B cell (primary cell): ENCODE measurements around the gene ADRA1B. TPM values are rescaled to one million over a fixed set of nuclear protein-coding genes. Genes with fewer than 3 reads are reported as not detected.
"Not testable (repeated sequence)": the region's sequence is repeated elsewhere in the genome, so short reads cannot be mapped to it uniquely, and the experiment has no call there.

Experiments used
- ATAC-seq: fragments of 200-7000 bp; cut with Tn5 transposase; one replicate; pipeline ENCODE4 v1.10.0; 2021; ENCODE audit warnings: low read depth, mild to moderate bottlenecking, moderate number of reproducible peaks, moderate library complexity
- CTCF ChIA-PET: fragments of 350-600 bp; sonication (Branson Sonifier 250); formaldehyde crosslinking; loops from one replicate; lab custom pipeline; 2021; ENCODE audit warnings: antibody characterized with exemption, inconsistent platforms; lab: Charles Lee
- POLR2A ChIA-PET: fragments of 350-600 bp; sonication (Branson Sonifier 250); formaldehyde crosslinking; loops from one replicate; lab custom pipeline; 2021; ENCODE audit warnings: antibody characterized with exemption; lab: Charles Lee
- DNase-seq: peaks from one replicate; pipeline ENCODE4 v3.0.0; 2013
- H2AFZ ChIP-seq: 2 replicates; pipeline ENCODE4 v1.6.1; 2012; ENCODE audit warnings: mild to moderate bottlenecking, low read depth, low read length; ENCODE audit not compliant: insufficient read depth, poor library complexity, severe bottlenecking
- H3K27ac ChIP-seq, 2 donors: 1 replicate in 1 of 2; 2 replicates in 1 of 2; pipeline ENCODE4 v1.5.1; 2012 to 2013; ENCODE audit warnings: low read length in 2 of 2, mild to moderate bottlenecking in 2 of 2, moderate library complexity in 1 of 2
- H3K27me3 ChIP-seq, 4 experiments: fragments of 200-600 bp in 1 of 4; sonication (generic) in 1 of 4; replicated peaks in 1 of 4; 1 replicate in 2 of 4; 2 replicates in 2 of 4; pipeline versions ENCODE4 v1.6.1 to v1.7.0; 2013 to 2016; ENCODE audit warnings: low read length in 3 of 4, mild to moderate bottlenecking in 2 of 4, mixed read lengths in 1 of 4, moderate library complexity in 1 of 4; ENCODE audit not compliant: insufficient read depth in 4 of 4, control insufficient read depth in 3 of 4; ENCODE audit errors: control extremely low read depth in 1 of 4
- H3K36me3 ChIP-seq, 2 experiments: replicated peaks in 1 of 2; 1 replicate in 1 of 2; 2 replicates in 1 of 2; pipeline versions ENCODE4 v1.6.1 to v1.7.1; 2013; ENCODE audit warnings: low read length in 1 of 2; ENCODE audit not compliant: insufficient read depth in 2 of 2, control insufficient read depth in 1 of 2; ENCODE audit errors: control extremely low read depth in 1 of 2, extremely low read depth in 1 of 2
- H3K4me1 ChIP-seq, 2 donors: fragments of 200-600 bp in 1 of 2; sonication (generic) in 1 of 2; 1 replicate in 1 of 2; 2 replicates in 1 of 2; pipeline versions ENCODE4 v1.5.1 to v1.6.1; 2013 to 2017; ENCODE audit warnings: low read length in 2 of 2; ENCODE audit not compliant: control insufficient read depth in 2 of 2, insufficient read depth in 2 of 2
- H3K4me2 ChIP-seq: replicated peaks from 2 replicates; pipeline ENCODE3; 2012; ENCODE audit warnings: mild to moderate bottlenecking, low read depth, low read length; ENCODE audit not compliant: poor library complexity, severe bottlenecking
- H3K4me3 ChIP-seq, 5 experiments: fragments of 200-600 bp in 1 of 5; sonication (generic) in 1 of 5; 1 replicate in 3 of 5; 2 replicates in 2 of 5; pipeline versions ENCODE4 v1.5.1 to v1.7.0; 2011 to 2016; ENCODE audit warnings: low read length in 4 of 5, mild to moderate bottlenecking in 4 of 5, low read depth in 2 of 5, control low read depth in 1 of 5, moderate library complexity in 1 of 5; ENCODE audit not compliant: insufficient read depth in 1 of 5; ENCODE audit errors: control extremely low read depth in 1 of 5, extremely low read depth in 1 of 5
- H3K79me2 ChIP-seq: fragments of 200-600 bp; sonication (generic); one replicate; pipeline ENCODE4 v1.6.0; 2016; ENCODE audit warnings: low read length; ENCODE audit not compliant: control insufficient read depth, insufficient read depth
- H3K9ac ChIP-seq: fragments of 200-600 bp; sonication (generic); 2 replicates; pipeline ENCODE4 v1.6.1; 2017; ENCODE audit warnings: mild to moderate bottlenecking, low read length, moderate library complexity
- H3K9me3 ChIP-seq, 3 donors: one replicate each; pipeline versions ENCODE4 v1.6.1 to v1.7.1; 2013; ENCODE audit warnings: low read length in 2 of 3; ENCODE audit not compliant: control insufficient read depth in 2 of 3, insufficient read depth in 1 of 3; ENCODE audit errors: control extremely low read depth in 1 of 3
- H4K20me1 ChIP-seq: 2 replicates; pipeline ENCODE4 v1.6.0; 2012; ENCODE audit warnings: mild to moderate bottlenecking, low read length; ENCODE audit not compliant: insufficient read depth, control insufficient read depth, poor library complexity, severe bottlenecking
- H3K27ac Mint-ChIP-seq: one replicate; pipeline ENCODE4 v1.8.0; 2021; ENCODE audit warnings: mixed read lengths
- H3K27me3 Mint-ChIP-seq: one replicate; pipeline ENCODE4 v1.8.0; 2021; ENCODE audit warnings: mixed read lengths
- H3K4me1 Mint-ChIP-seq: one replicate; pipeline ENCODE4 v1.8.0; 2021; ENCODE audit warnings: mixed read lengths
- H3K4me3 Mint-ChIP-seq: one replicate; pipeline ENCODE4 v1.8.0; 2021; ENCODE audit warnings: mixed read lengths
- H3K9me3 Mint-ChIP-seq: one replicate; pipeline ENCODE4 v1.8.0; 2022; ENCODE audit warnings: mixed read lengths; ENCODE audit not compliant: insufficient read depth
- CTCF ChIP-seq: fragments of 200-600 bp; IDR thresholded peaks from one replicate; pipeline ENCODE4 v1.8.0; 2022; ENCODE audit warnings: antibody characterized with exemption, mild to moderate bottlenecking
- EZH2 ChIP-seq: IDR thresholded peaks from 2 replicates; pipeline ENCODE4 v1.6.1; 2012; ENCODE audit warnings: borderline replicate concordance, low read depth, mild to moderate bottlenecking, moderate library complexity, low read length; ENCODE audit not compliant: insufficient read depth, poor library complexity, severe bottlenecking
- WGBS: methylation state at CpG from one replicate; pipeline ENCODE4 v1.1.5; 2013; ENCODE audit warnings: missing lambda C conversion rate; ENCODE audit not compliant: insufficient coverage; 5-methylcytosine and 5-hydroxymethylcytosine counted together
- intact Hi-C: fragments of 100-400 bp; cut with micrococcal nuclease; formaldehyde crosslinking; loops from one replicate; pipeline ENCODE4 v1.10.0; 2022
- polyA plus RNA-seq: library from polyadenylated mRNA; depleted of rRNA; stranded (reverse); fragments of >200 nt; gene quantifications from 2 replicates; pipeline ENCODE4 v1.2.3, GENCODE V29; 2012
- total RNA-seq, 2 donors: library from RNA; stranded (reverse); fragments of 120-200 nt in 1 of 2; gene quantifications; 1 replicate in 1 of 2; 2 replicates in 1 of 2; pipeline versions ENCODE4 v1.2.3 to v1.2.4, GENCODE V29; 2013 to 2022

Gene ADRA1B
- total and polyA plus RNA-seq, 2 donors (not counting 1 experiment from before 2014, with no cell fraction given) = 0.04 TPM; not detected in 1

- Histone ChIP-seq H3K27me3 (no peaks in the 10 kb centered on the region), H3K27ac (no peak overlapping the region), H3K4me1 (peaks cover 18 to 19% of the 10 kb centered on the region in 2 donors), H3K4me2 (no peak overlapping the region), H3K79me2 (peaks cover 38% of the 10 kb centered on the region), H3K9me3 (no peaks in the 10 kb centered on the region), H2AFZ (peak overlapping the region; percentile 97), H3K36me3 (peaks cover 0 to 7% of the 10 kb centered on the region in 2 experiments), H3K9ac (no peak overlapping the region), H3K4me3 (no peak overlapping the region), H4K20me1 (no peaks in the 10 kb centered on the region)
- Mint-ChIP-seq H3K9me3 (no peaks in the 10 kb centered on the region), H3K4me1 (peaks cover 25% of the 10 kb centered on the region), H3K4me3 (no peak overlapping the region), H3K27ac (no peak overlapping the region), H3K27me3 (peaks cover 7% of the 10 kb centered on the region)
- ChIA-PET POLR2A (interaction anchor here (0.6 to 0.7 kb wide), 2 partner anchors 877 to 907 kb away, joined by 6 to 12 read pairs; no protein-coding TSS in a partner anchor), CTCF (interaction anchor here (0.6 to 3.5 kb wide), 4 partner anchors 14 to 851 kb away, joined by 3 to 25 read pairs (median 4); partner anchors contain the start of gene SLU7)
- ATAC-seq (no peak), DNase-seq (no peak)
- WGBS = no CpG with 5 or more reads among the region's 3 CpGs
- intact Hi-C loops = loop anchor here (5.0 to 10.0 kb wide), 3 partner anchors 407 to 800 kb away; partner anchors contain the start of genes IL12B, RNF145 and SLU7
- no peak for TF ChIP-seq CTCF
- no peak for TF ChIP-seq EZH2
Observed at GRCh38 chr5:160007514-160007913, 91.2 kb downstream of the ADRA1B start.

- H4K20me1 ChIP-seq, DNase-seq, ATAC-seq, H3K9me3 Mint-ChIP-seq, H3K27me3 Mint-ChIP-seq, H3K27me3 ChIP-seq, H3K9me3 ChIP-seq: not testable (repeated sequence)
- WGBS = 89% methylated on average over 7 of the region's 14 CpGs
- CTCF ChIA-PET = interaction anchor here (1.4 to 3.8 kb wide), 4 partner anchors 12 to 722 kb away, joined by 5 to 34 read pairs (median 16); no protein-coding TSS in a partner anchor
- H2AFZ ChIP-seq = peak overlapping the region; percentile 97
- peaks cover 47% of the 10 kb centered on the region for H3K79me2 ChIP-seq
- POLR2A ChIA-PET = interaction anchor here (1.1 kb wide), 1 partner anchor 13 kb away, joined by 4 read pairs; no protein-coding TSS in a partner anchor
- peak overlapping the region; percentile 87 for H3K4me3 Mint-ChIP-seq
- peaks cover 25% of the 10 kb centered on the region for H3K4me1 Mint-ChIP-seq
- peak overlapping the region; percentile 82 for H3K4me2 ChIP-seq
- peak overlapping the region; percentile 32 for H3K27ac Mint-ChIP-seq
- intact Hi-C loops = loop anchor here (5.0 to 10.0 kb wide), 3 partner anchors 406 to 801 kb away; partner anchors contain the start of genes IL12B, RNF145 and SLU7
- H3K9ac ChIP-seq = peak overlapping the region; percentile 31
- H3K27ac ChIP-seq = peak overlapping the region in 1 of 2 donors; percentile 96
- peak overlapping the region in 4 of 5 experiments; percentile 85 to 100 (median 98) for H3K4me3 ChIP-seq
- peaks cover 0 to 11% of the 10 kb centered on the region in 2 experiments for H3K36me3 ChIP-seq
- peaks cover 18 to 19% of the 10 kb centered on the region in 2 donors for H3K4me1 ChIP-seq
Observed at GRCh38 chr5:160008529-160008876, 92.2 kb downstream of the ADRA1B start.
